ENCODE results near the gene SOX8. TPM values are rescaled to one million over a fixed set of nuclear protein-coding genes. Genes with fewer than 3 reads are reported as not detected.

Gene SOX8
- total and polyA plus RNA-seq, 2 donors (not counting 1 experiment from before 2014, with no cell fraction given): 0.03 TPM; not detected in 1

DNA sequence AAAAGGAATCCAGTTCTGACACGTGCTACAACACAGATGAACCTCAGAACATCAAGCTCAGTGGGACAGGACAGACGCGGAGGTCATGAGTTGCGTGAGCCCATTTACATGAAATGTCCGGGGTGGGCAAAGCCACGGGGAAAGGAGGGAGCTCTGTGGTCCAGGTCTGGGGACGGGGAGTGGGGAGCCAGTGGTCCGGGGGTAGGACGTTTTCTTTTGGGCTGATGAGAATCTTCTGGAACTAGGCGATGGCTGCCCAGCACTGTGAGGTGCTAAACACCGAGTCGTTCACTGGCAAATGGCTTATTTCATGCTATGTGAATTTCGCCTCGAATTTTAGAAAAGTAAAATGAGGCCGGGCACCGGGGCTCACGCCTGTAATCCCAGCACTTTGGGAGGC is 8.2 kb upstream of the SOX8 start:
- Histone ChIP-seq H3K79me2 (ENCODE audit: control insufficient read depth, insufficient read depth, low read length) (no peaks in the 10 kb centered on the region), H3K9me3 (ENCODE audit: control insufficient read depth, insufficient read depth, low read depth, low read length) (no peaks in the 10 kb centered on the region), H3K9ac (ENCODE audit: insufficient read depth, low read length) (no peak overlapping the region), H2AFZ (ENCODE audit: low read length) (no peak overlapping the region), H3K4me2 (ENCODE audit: extremely low read depth, insufficient read depth, low read length) (no peak overlapping the region), H3K4me1 (ENCODE audit: control insufficient read depth, extremely low read depth, insufficient read depth, low read length) (peaks cover 2% of the 10 kb centered on the region), H3K27ac (ENCODE audit: insufficient read depth, low read length) (no peak overlapping the region), H3K4me3 (replicated peaks in 1 of 4; ENCODE audit: control extremely low read depth in 1 of 4, insufficient read depth in 1 of 4, low read depth in 3 of 4, low read length in 4 of 4) (no peak overlapping the region), H3K27me3 (ENCODE audit: control insufficient read depth, insufficient read depth, low read length) (peaks cover 12% of the 10 kb centered on the region), H3K36me3 (ENCODE audit: control insufficient read depth, insufficient read depth, low read length) (no peaks in the 10 kb centered on the region), H4K20me1 (ENCODE audit: control insufficient read depth, extremely low read depth, insufficient read depth, low read length) (no peaks in the 10 kb centered on the region)
- DNase-seq (ENCODE audit: low read depth in 2 of 2): no peak
- TF ChIP-seq EZH2 (IDR thresholded peaks at IDR 0.05; ENCODE audit: low read length, missing control alignments): no peak
- TF ChIP-seq, protein P1, sequence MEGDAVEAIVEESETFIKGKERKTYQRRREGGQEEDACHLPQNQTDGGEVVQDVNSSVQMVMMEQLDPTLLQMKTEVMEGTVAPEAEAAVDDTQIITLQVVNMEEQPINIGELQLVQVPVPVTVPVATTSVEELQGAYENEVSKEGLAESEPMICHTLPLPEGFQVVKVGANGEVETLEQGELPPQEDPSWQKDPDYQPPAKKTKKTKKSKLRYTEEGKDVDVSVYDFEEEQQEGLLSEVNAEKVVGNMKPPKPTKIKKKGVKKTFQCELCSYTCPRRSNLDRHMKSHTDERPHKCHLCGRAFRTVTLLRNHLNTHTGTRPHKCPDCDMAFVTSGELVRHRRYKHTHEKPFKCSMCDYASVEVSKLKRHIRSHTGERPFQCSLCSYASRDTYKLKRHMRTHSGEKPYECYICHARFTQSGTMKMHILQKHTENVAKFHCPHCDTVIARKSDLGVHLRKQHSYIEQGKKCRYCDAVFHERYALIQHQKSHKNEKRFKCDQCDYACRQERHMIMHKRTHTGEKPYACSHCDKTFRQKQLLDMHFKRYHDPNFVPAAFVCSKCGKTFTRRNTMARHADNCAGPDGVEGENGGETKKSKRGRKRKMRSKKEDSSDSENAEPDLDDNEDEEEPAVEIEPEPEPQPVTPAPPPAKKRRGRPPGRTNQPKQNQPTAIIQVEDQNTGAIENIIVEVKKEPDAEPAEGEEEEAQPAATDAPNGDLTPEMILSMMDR (conservative IDR thresholded peaks at IDR 0.05 in 1 of 2, IDR thresholded peaks at IDR 0.05 in 1 of 2; ENCODE audit: low read depth in 1 of 2, low read length in 2 of 2): no peak

DNA sequence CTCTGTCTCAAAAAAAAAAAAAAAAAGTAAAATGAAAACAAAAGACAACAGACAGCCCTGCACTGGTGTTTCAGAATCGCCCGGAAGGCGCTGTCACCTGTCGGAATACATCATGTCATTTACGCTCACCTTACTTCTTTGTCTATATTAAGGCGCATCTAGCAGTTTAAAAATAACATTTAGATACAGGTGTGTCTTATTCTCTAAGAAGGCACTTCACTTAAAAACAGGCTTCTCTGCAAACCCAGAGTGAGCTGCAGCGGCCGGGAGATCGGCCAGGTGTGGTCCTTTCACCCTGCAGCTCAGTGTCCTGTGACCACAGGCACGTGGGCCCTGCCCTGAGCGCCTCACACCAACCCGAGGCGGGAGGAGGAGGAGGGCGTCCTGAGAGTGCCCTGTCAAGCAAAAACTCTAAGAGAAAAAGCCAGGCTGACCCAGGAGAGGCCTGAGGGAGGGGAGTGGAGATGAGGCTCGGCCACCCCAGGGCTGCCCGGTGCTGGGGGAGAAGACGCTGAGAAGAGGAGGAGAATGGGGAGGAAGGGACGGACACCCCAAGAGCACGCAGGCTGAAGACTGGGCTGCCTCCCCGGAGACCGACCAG is 7.5 kb upstream of the SOX8 start:
- H3K4me1 ChIP-seq (ENCODE audit: control insufficient read depth, extremely low read depth, insufficient read depth, low read length): peaks cover 2% of the 10 kb centered on the region
- no peaks in the 10 kb centered on the region for H3K36me3 ChIP-seq (ENCODE audit: control insufficient read depth, insufficient read depth, low read length)
- H3K4me3 ChIP-seq (replicated peaks in 1 of 4; ENCODE audit: control extremely low read depth in 1 of 4, insufficient read depth in 1 of 4, low read depth in 3 of 4, low read length in 4 of 4): no peak overlapping the region
- no peak for DNase-seq (ENCODE audit: low read depth in 2 of 2)
- no peak overlapping the region for H3K9ac ChIP-seq (ENCODE audit: insufficient read depth, low read length)
- H2AFZ ChIP-seq (ENCODE audit: low read length): no peak overlapping the region
- no peak overlapping the region for H3K4me2 ChIP-seq (ENCODE audit: extremely low read depth, insufficient read depth, low read length)
- TF ChIP-seq, protein P1 (conservative IDR thresholded peaks at IDR 0.05 in 1 of 2, IDR thresholded peaks at IDR 0.05 in 1 of 2; ENCODE audit: low read depth in 1 of 2, low read length in 2 of 2): no peak
- TF ChIP-seq EZH2 (IDR thresholded peaks at IDR 0.05; ENCODE audit: low read length, missing control alignments): no peak
- peaks cover 12% of the 10 kb centered on the region for H3K27me3 ChIP-seq (ENCODE audit: control insufficient read depth, insufficient read depth, low read length)
- no peaks in the 10 kb centered on the region for H3K9me3 ChIP-seq (ENCODE audit: control insufficient read depth, insufficient read depth, low read depth, low read length)
- no peaks in the 10 kb centered on the region for H4K20me1 ChIP-seq (ENCODE audit: control insufficient read depth, extremely low read depth, insufficient read depth, low read length)
- H3K27ac ChIP-seq (ENCODE audit: insufficient read depth, low read length): no peak overlapping the region
- H3K79me2 ChIP-seq (ENCODE audit: control insufficient read depth, insufficient read depth, low read length): no peaks in the 10 kb centered on the region

DNA sequence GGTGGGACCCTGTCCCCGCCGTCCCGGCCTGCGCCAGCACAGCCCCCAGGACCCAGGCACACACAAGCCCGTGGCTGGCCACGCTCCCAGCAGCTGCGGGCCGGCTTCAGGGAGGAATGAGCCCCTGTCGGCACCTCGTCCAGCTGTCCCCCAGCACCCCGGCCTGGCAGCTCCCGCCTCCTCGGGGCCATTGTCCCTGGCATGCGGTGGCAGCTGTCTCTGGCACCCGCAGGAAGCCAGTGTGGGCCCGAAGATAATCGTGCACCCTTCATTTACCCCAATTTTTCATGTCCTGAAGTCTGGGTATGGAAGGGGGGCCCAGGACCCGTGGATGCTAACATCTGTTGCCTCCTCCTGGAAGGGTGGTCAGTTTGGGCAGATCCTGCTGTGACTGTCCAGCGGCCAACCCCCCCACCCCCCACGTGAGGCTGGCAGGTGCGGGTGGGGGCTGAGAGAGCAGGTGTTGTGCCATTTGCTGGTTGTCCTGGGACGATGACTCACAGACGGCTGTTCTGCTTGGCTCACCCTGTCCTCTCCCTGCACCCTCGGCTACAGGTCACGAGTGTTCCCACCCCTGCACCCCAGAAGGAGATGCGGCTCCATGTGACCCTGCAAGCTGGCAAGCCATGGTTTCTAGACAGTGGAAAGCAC is 6.8 kb upstream of the SOX8 start:
- Histone ChIP-seq H3K4me3 (replicated peaks in 1 of 4; ENCODE audit: control extremely low read depth in 1 of 4, insufficient read depth in 1 of 4, low read depth in 3 of 4, low read length in 4 of 4) (no peak overlapping the region), H3K36me3 (ENCODE audit: control insufficient read depth, insufficient read depth, low read length) (no peaks in the 10 kb centered on the region), H3K4me2 (ENCODE audit: extremely low read depth, insufficient read depth, low read length) (no peak overlapping the region), H4K20me1 (ENCODE audit: control insufficient read depth, extremely low read depth, insufficient read depth, low read length) (no peaks in the 10 kb centered on the region), H3K9ac (ENCODE audit: insufficient read depth, low read length) (no peak overlapping the region), H3K27ac (ENCODE audit: insufficient read depth, low read length) (no peak overlapping the region), H3K9me3 (ENCODE audit: control insufficient read depth, insufficient read depth, low read depth, low read length) (no peaks in the 10 kb centered on the region), H3K4me1 (ENCODE audit: control insufficient read depth, extremely low read depth, insufficient read depth, low read length) (peaks cover 2% of the 10 kb centered on the region), H2AFZ (ENCODE audit: low read length) (no peak overlapping the region), H3K27me3 (ENCODE audit: control insufficient read depth, insufficient read depth, low read length) (peaks cover 15% of the 10 kb centered on the region), H3K79me2 (ENCODE audit: control insufficient read depth, insufficient read depth, low read length) (no peaks in the 10 kb centered on the region)
- DNase-seq (ENCODE audit: low read depth in 2 of 2): no peak
- TF ChIP-seq, protein P1 (conservative IDR thresholded peaks at IDR 0.05 in 1 of 2, IDR thresholded peaks at IDR 0.05 in 1 of 2; ENCODE audit: low read depth in 1 of 2, low read length in 2 of 2): no peak
- no peak for TF ChIP-seq EZH2 (IDR thresholded peaks at IDR 0.05; ENCODE audit: low read length, missing control alignments)

All from fibroblast of lung (primary cell).